GM20431 (cell line): ENCODE measurements around the gene MYH15.
"Not testable (repeated sequence)": the region's sequence is repeated elsewhere in the genome, so short reads cannot be mapped to it uniquely, and the experiment has no call there.

Experiments
- in situ Hi-C: fragments of 300-500 bp; cut with MseI, MboI; formaldehyde crosslinking; loops from one replicate; pipeline ENCODE4 v1.15.0; 2020; ENCODE audit warnings: low sequenced_read_pairs; ENCODE audit not compliant: unreplicated experiment

The MYH15 gene

DNA sequence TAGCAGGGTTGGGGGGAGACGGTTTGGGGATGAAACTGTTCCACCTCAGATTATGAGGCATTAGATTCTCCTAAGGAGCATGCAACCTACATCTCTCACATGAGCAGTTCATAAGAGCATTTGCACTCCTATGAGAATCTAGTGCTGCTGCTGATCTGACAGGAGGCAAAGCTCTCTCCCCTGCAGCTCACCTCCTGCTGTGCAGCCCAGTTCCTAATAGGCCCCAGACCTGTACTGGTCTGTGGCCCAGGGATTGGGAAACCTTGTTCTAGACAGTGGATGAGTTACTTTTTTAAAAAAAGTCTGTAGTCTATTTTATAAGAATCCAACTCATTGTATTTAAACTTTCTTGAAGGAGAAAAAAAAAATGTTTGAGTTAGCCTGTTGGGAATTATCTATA lies 114.1 kb downstream of the MYH15 start:
- in situ Hi-C loops, result no loop called here

DNA sequence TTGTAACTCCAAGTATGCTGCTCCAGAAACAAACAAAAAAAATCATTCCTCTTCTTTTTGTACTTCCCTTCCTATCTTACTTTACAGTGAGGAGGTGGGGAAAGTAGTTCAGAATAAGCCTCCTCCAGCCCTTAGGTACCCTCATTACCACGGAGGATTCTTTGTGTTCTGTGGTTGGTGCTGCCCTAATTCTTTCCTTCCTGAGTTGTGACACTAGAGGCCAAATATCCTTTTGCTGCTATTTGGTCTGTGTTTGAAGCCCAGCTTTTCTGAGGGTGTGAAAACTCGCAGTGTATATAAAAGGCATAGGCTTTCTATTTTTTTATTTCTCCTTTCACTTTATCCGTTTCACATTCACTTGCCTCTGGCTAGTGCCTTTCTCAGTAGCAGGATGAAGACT lies 115.8 kb downstream of the MYH15 start:
- in situ Hi-C loops, result no loop called here

DNA sequence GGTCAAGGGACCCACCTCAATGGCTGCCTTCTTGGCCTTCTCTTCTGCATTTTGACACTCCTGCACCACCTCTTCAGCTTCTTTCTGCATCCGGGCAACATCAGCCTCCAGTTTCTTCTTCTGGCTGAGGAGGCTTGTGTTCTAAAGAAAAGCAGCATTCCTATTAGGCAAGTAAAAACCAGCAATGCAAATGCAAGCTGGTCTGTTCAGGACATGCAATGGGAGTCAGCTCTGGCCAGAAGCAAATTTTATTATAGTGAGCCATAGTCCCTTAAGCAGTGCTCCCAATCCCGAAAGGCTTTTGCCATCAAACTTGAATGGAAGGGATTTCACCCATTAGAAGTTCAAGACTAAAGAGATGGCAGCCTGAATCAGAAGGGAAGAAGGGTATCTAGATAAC lies 116.4 kb downstream of the MYH15 start:
- in situ Hi-C loops, result no loop called here

GRCh38 chr3:108393128-108393900 lies 117.1 kb downstream of the MYH15 start:
- in situ Hi-C loops, result no loop called here

DNA sequence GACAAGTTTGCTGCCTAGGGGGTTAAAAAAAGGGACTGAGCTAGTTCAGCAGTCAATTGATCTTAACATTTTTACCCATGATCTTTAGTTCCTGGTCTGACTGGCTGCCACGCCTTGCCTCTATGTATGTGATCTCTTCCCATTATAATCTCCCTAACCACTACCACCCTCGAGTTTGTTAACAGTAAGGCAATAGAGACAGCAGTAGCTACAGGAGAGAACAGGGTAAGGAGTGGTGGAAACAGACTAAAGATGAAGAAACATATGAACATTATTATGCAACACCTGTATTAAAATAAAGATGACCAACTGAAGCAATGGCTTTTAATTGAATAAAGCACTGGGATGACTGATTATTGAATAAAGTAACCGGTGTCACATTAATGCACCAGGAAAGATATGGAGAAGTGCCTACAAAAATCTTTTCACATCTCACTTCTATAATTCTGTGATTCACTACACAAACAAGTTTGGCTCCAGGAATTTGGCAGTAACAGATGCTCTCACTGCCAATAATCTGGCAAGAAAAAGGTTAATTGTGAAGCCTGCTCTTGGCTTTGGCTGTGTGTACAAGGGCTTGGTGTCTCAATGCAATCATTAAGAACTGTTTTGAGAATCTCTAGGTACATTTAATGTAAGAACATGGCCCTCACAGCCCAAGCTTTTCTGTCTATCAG lies 118.3 kb downstream of the MYH15 start:
- in situ Hi-C loops, result no loop called here

GRCh38 chr3:108389372-108389771 lies 121.0 kb downstream of the MYH15 start:
- in situ Hi-C loops, result no loop called here

DNA sequence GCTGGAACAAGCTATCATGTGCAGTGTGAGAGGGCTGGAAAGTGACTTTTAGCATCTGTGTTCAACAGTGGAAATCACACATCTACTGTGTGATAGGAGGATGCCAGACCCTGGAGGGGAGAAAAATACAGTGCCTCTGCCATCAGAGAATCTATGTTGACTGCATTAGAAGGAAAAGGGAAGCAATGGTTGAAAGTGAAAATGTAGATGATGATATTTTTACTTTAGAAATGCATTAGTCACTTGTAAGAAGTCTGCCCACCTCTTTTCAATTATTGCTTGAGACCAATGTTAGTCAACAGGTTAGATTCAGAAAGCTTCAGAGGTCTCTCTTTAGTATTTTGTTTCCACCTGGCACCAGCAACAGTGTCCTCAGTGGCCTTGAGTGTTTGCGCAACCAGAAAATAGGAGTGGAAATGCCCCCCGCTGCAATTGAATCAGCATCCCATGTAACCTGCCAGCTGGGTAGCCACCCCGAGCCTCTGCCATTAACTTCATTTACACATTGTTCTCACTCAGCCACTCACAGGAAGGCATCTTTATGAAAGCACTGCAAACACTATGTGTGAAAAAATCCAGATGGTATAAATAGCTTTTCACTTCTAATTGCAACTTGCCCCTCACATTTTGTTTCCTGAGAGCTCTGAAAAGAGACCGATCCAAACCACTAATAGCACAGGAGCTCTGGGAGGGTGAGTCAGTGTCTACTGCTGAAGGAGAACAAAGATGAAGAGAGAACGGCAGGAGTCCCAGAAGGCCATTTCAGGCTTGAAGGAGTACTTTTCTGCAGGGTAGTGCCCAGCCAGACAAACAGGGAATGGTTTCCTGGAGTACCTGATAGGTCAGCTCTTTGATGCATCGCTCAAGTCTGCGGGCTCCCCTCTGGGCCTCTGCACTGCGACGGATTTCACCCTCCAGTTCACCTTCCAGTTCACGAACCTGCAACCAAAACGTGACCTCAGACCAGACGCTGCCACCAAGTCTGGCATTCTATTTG lies 122.0 kb downstream of the MYH15 start:
- in situ Hi-C loops, result no loop called here

GRCh38 chr3:108387063-108387462 lies 123.3 kb downstream of the MYH15 start:
- in situ Hi-C loops, result no loop called here

DNA sequence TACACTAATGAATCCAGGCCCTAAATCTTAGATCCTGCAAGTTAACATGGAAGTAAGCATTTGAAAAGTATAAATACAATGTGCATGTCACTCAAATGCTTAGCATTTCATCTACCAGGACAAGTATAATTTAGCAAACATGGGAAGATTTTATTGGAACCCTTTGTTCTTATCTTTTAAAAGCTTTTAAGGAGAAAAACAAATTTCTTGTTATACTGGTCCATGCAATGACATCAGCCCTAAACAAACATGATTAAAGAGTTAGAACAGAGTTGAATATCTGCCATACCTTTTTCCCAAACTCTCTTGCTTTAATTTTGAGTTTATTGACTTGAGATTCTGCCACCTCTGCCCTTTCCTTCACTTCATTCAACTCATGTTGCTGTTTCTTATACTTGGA lies 127.1 kb downstream of the MYH15 start:
- in situ Hi-C loops, result no loop called here

DNA sequence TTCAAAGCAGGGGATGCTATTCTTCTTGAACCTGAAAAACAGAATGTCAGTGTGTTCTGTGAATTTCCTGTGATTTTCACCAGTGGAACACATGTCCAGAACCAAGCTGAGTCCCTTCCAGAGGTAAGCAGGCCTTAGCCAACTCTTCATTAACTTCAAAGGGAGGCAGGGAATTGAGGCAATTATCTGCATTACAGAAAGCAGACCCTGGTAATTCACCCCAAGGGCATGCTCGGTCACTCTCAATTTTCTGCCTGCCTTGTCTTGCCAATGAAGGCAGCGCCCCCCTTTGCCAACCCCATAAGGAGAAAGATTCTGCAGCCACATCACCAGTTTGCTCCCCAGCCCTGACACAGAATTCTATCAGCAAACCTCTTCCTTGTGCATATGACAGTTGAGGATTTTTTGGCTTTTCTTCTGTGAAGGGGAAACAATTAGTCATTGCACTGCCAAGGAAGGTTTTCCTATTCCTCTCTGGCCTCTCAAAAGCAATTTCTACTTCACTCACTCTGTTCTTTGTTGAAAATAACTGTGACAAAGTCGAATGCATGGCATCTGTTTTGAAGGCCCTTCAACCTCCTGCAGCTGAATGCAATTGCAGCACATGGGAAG lies 128.8 kb downstream of the MYH15 start:
- in situ Hi-C loops, result no loop called here

DNA sequence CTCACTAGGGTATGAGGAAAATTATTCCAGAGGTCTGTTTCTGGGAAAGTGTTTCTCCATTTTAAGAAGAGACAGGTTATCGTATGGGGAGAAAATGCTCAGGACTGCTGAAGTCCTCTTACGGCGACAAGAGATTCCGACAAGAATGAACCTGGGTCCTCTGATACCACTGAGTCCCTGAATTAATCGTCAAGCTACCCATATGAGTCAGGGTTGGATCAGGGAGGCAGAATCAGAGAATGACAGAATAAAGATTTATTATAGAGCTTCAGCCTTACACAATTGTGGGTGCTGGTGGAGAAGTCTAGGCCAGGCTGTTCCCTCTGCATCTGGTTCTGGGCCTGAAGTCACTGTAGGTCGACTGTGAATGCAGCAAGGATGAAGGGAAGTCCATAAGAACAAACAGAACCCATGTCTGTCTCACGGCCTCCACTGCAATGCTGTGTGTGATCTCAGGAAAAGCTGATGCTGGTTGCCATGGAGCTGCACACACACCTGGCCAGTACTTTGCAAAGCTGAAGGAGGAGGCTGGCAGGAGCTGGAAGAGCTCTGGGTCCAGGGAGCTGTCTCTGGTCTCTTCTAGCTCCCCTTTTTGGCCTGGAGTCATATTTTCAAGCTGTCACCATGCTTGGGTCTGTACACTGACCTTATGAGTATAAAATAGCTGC lies 130.1 kb downstream of the MYH15 start:
- in situ Hi-C loops, result no loop called here

DNA sequence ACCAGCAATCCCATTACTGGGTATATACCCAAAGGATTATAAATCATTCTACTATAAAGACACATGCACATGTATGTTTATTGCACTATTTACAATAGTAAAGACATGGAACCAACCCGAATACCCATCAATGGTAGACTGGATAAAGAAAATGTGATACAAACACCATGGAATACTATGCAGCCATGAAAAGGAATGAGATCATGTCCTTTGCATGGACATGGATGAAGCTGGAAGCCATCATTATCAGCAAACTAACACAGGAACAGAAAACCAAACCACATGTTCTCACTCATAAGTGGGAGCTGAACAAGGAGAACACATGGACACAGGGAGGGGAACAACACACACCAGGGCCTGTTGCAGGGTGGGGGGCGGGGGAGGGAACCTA lies 131.4 kb downstream of the MYH15 start:
- in situ Hi-C loops, result not testable (repeated sequence)

DNA sequence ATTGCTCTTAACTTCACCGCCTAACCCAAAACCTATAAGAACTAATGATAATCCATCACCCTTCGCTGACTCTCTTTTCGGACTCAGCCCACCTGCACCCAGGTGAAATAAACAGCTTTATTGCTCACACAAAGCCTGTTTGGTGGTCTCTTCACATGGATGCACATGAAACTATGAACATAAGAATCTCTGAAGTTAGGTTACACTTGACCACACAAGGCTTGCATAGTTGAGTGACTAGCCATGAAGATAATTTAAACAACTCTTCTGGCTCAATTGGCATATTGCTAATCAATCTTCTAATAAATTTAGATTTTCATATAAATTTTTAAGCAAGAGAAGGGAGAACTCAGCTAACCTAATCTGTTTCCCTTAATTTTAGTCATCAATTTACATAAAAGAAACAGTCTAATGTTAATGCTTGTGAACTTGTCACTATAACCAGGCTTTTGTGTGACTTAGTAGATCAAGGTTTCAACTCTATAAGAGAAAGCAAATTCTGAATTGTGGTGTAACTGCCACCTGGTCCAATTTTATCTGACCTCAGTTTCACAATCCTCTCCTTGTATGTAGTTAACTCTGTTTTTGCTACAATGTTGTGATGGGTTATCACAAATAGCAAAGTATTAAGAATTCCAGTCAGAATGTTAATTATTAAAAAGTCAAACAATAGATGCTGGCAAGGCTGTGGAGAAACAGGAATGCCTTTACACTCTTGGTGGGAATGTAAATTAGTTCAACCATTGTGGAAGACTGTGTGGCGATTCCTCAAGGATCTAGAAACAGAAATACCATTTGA lies 132.0 kb downstream of the MYH15 start:
- in situ Hi-C loops, result no loop called here

- in situ Hi-C loops, result no loop called here
Observed at GRCh38 chr3:108377384-108377783, 133.0 kb downstream of the MYH15 start.

DNA sequence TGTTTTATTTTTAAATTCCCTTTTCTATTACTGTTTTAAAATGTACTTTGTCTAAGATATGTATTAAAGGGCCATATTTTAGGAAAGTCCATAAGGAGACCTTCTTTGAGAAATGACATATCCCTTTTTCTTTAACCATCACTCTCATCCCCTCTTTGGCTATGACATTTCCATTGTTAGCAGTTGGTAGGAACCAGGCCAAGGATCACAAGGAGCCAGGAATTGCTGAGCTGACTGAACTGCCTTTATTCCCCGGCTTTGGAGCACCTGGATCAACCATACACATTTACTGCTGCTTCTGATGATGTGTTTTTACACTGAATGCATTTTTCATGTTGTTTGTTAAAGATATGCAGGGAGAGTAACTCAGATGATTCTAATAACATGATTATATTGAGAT lies 134.4 kb downstream of the MYH15 start:
- in situ Hi-C loops, result no loop called here

- in situ Hi-C loops, result no loop called here
Observed at GRCh38 chr3:108359011-108359410, 151.4 kb downstream of the MYH15 start.

GRCh38 chr3:108357042-108357441 lies 153.4 kb downstream of the MYH15 start:
- in situ Hi-C loops, result no loop called here

- in situ Hi-C loops, result no loop called here
Observed at GRCh38 chr3:108354562-108354961, 155.8 kb downstream of the MYH15 start.

DNA sequence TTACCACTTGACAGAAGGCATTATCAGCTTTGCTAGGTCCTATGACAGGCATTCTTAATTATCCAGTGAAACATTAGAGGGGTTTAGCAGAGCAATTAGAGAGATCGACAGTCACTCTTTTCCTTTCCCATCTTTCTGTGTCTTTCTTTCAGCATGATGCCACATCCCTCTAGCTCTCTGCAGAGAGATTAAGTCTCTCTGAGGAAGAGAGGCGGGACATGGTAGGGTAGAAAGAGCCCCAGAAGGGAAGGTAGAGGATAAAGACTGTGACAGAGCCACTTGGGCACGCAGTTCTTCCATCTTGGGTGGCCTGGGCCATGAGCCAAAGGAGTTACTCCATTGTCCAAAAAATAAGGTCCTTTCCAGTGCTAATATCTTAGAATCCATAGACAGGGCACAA lies 158.2 kb downstream of the MYH15 start:
- in situ Hi-C loops, result no loop called here
